ENCODE results near the gene VMP1.
"Not testable (repeated sequence)": the region's sequence is repeated elsewhere in the genome, so short reads cannot be mapped to it uniquely, and the experiment has no call there.

The VMP1 gene

DNA sequence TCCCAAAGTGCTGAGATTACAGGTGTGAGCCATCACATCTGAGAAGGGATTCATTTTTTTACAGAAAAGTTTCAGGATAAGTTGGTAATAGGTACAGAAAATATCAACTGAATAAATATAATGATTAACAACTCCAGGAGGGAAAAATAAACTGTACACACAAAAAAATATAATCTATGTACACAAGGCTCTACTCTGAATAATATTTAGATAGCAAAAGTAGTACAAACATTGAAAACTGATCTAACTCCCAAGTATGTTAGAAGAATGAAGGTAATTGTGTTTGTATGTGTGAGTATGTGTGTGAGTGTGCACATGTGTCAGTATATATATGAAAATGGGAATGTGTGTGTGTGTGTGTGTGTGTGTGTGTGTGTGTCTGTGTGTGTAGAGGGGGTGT, 164.9 kb downstream of the VMP1 start:
- Histone ChIP-seq H3K4me3 (replicated peaks; ENCODE audit: insufficient read depth, low read length) (no peak overlapping the region), H3K27me3 (ENCODE audit: insufficient read depth, poor library complexity, severe bottlenecking) (no peaks in the 10 kb centered on the region), H3K27ac (replicated peaks) (no peak overlapping the region)
- DNase-seq (ENCODE audit: low read depth in 1 of 2, low spot score in 1 of 2): no peak
- TF ChIP-seq POLR2AphosphoS5 (IDR thresholded peaks at IDR 0.05; ENCODE audit: low read depth): no peak
- no peak for TF ChIP-seq CTCF (IDR thresholded peaks at IDR 0.05; ENCODE audit: insufficient read depth, low read length)
- TF ChIP-seq SPI1 (IDR thresholded peaks at IDR 0.05; ENCODE audit: borderline replicate concordance, low read depth): no peak

DNA sequence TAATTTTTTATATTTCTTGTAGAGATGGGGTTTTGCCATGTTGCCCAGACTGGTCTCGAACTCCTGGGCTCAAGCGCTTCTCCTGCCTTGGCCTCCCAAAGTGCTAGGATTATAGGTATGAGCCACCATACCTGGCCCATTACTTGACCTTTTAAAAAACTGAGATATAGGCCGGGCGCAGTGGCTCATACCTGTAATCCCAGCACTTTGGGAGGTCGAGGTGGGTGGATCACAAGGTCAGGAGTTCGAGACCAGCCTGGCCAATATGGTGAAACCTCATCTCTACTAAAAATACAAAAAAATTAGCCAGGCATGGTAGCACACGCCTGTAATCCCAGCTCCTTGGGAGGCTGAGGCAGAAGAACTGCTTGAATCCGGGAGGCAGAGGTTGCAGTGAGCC, 166.0 kb downstream of the VMP1 start:
- not testable (repeated sequence) for DNase-seq (ENCODE audit: low read depth in 1 of 2, low spot score in 1 of 2); H3K4me3 ChIP-seq (replicated peaks; ENCODE audit: insufficient read depth, low read length); H3K27me3 ChIP-seq (ENCODE audit: insufficient read depth, poor library complexity, severe bottlenecking); H3K27ac ChIP-seq (replicated peaks)

GRCh38 chr17:59874376-59874775, 166.9 kb downstream of the VMP1 start:
- Histone ChIP-seq H3K4me3 (replicated peaks; ENCODE audit: insufficient read depth, low read length) (no peak overlapping the region), H3K27me3 (ENCODE audit: insufficient read depth, poor library complexity, severe bottlenecking) (no peaks in the 10 kb centered on the region), H3K27ac (replicated peaks) (no peak overlapping the region)
- no peak for DNase-seq (ENCODE audit: low read depth in 1 of 2, low spot score in 1 of 2)
- no peak for TF ChIP-seq GABPA (IDR thresholded peaks at IDR 0.05; ENCODE audit: low read depth)
- TF ChIP-seq REST (IDR thresholded peaks at IDR 0.05; ENCODE audit: insufficient replicate concordance, low read depth): no peak
- no peak for TF ChIP-seq CTCF (IDR thresholded peaks at IDR 0.05; ENCODE audit: insufficient read depth, low read length)
- TF ChIP-seq SPI1 (IDR thresholded peaks at IDR 0.05; ENCODE audit: borderline replicate concordance, low read depth): no peak
- no peak for TF ChIP-seq POLR2AphosphoS5 (IDR thresholded peaks at IDR 0.05; ENCODE audit: low read depth)

DNA sequence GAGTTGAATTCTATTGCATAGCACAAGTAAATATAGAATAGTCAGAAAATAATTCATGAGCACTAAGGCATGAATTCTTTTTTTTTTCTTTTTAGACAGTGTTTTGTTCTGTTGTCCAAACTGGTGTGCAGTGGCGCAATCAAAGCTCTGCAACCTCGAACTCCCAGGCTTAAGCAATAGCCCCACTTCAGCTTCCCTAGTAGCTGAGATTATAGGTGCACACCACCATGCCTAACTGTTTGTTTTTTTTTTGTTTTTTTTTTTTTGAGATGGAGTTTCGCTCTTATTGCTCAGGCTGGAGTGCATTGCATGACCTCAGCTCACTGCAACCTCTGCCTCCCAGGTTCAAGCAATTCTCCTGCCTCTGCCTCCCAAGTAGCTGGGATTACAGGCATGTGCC, 168.7 kb downstream of the VMP1 start:
- no peak overlapping the region for H3K27ac ChIP-seq (replicated peaks)

More for the DNA sequence above, 168.7 kb downstream of the VMP1 start:
- no peak overlapping the region for H3K4me3 ChIP-seq (replicated peaks; ENCODE audit: insufficient read depth, low read length)
- DNase-seq (ENCODE audit: low read depth in 1 of 2, low spot score in 1 of 2): peak in 1 of 2 experiments; percentile 78
- H3K27me3 ChIP-seq (ENCODE audit: insufficient read depth, poor library complexity, severe bottlenecking): no peaks in the 10 kb centered on the region
- TF ChIP-seq GABPA (IDR thresholded peaks at IDR 0.05; ENCODE audit: low read depth) (no peak), SPI1 (IDR thresholded peaks at IDR 0.05; ENCODE audit: borderline replicate concordance, low read depth) (no peak), REST (IDR thresholded peaks at IDR 0.05; ENCODE audit: insufficient replicate concordance, low read depth) (no peak), CTCF (IDR thresholded peaks at IDR 0.05; ENCODE audit: insufficient read depth, low read length) (no peak)
